Thoracic aorta (tissue), 2 donors: ENCODE data around the gene RPL21. TPM values are rescaled to one million over a fixed set of nuclear protein-coding genes. Genes with fewer than 3 reads are reported as not detected.

Experiments
- ATAC-seq: fragments of 150-250 bp; one replicate; pipeline ENCODE4 v1.8.0; 2017; ENCODE audit warnings: low read depth; ENCODE audit not compliant: insufficient number of reproducible peaks, low FRiP score
- DNase-seq: peaks from one replicate; pipeline ENCODE4 v3.0.0-alpha.2; 2020; ENCODE audit warnings: low spot score
- H3K27ac ChIP-seq, 2 donors: fragments of 200-600 bp; sonication (generic); 1 replicate in 1 of 2; 2 replicates in 1 of 2; pipeline ENCODE4 v1.5.1; 2016; ENCODE audit warnings: mild to moderate bottlenecking in 2 of 2, moderate library complexity in 2 of 2
- H3K27me3 ChIP-seq: fragments of 200-600 bp; sonication (generic); replicated peaks from 2 replicates; pipeline ENCODE4 v1.6.0; 2016; ENCODE audit warnings: mild to moderate bottlenecking; ENCODE audit not compliant: insufficient read depth
- H3K36me3 ChIP-seq: fragments of 200-600 bp; sonication (generic); one replicate; pipeline ENCODE4 v1.5.1; 2016
- H3K4me1 ChIP-seq, 2 donors: fragments of 200-600 bp; sonication (generic); 1 replicate in 1 of 2; 2 replicates in 1 of 2; pipeline versions ENCODE4 v1.5.1 to v1.6.0; 2016; ENCODE audit warnings: low read depth in 2 of 2, mild to moderate bottlenecking in 1 of 2; ENCODE audit not compliant: control insufficient read depth in 1 of 2
- H3K4me3 ChIP-seq: fragments of 200-600 bp; sonication (generic); 2 replicates; pipeline ENCODE4 v1.5.1; 2016; ENCODE audit warnings: mild to moderate bottlenecking
- H3K9me3 ChIP-seq: fragments of 200-600 bp; sonication (generic); 2 replicates; pipeline ENCODE4 v1.5.1; 2016
- total RNA-seq, 2 donors: library from RNA; depleted of rRNA; stranded (reverse); fragments of >200 nt; gene quantifications; one replicate each; pipeline versions ENCODE4 v1.1.0 to v1.2.3, GENCODE V29; 2016
- TF ChIP-seq, protein P1 (sequence below): fragments of 200-600 bp; sonication (generic); IDR thresholded peaks from one replicate; pipeline ENCODE4 v1.5.1; 2019; ENCODE audit warnings: antibody characterized with exemption

Gene RPL21
- total RNA-seq: 100 to 1,000 TPM; 512 to 565 TPM

GRCh38 chr13:27251166-27252091, at the start of gene RPL21:
RPL21 (plus strand) TSS chr13:27251558; CDS start chr13:27253777, 2,219 bp downstream.
- Histone ChIP-seq H3K4me3 (peak within 1 kb of the TSS; percentile 98), H3K27ac (peak within 1 kb of the TSS; percentile 93), H3K9me3 (no peaks in the 10 kb centered on the region), H3K4me1 (peaks cover 12 to 45% of the 10 kb centered on the region in 2 donors), H3K27me3 (no peaks in the 10 kb centered on the region), H3K36me3 (peaks cover 16% of the 10 kb centered on the region)
- peak; percentile 87 for ATAC-seq
- peak; percentile 82 for DNase-seq
- TF ChIP-seq, protein P1, sequence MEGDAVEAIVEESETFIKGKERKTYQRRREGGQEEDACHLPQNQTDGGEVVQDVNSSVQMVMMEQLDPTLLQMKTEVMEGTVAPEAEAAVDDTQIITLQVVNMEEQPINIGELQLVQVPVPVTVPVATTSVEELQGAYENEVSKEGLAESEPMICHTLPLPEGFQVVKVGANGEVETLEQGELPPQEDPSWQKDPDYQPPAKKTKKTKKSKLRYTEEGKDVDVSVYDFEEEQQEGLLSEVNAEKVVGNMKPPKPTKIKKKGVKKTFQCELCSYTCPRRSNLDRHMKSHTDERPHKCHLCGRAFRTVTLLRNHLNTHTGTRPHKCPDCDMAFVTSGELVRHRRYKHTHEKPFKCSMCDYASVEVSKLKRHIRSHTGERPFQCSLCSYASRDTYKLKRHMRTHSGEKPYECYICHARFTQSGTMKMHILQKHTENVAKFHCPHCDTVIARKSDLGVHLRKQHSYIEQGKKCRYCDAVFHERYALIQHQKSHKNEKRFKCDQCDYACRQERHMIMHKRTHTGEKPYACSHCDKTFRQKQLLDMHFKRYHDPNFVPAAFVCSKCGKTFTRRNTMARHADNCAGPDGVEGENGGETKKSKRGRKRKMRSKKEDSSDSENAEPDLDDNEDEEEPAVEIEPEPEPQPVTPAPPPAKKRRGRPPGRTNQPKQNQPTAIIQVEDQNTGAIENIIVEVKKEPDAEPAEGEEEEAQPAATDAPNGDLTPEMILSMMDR: no peak

GRCh38 chr13:27201661-27202060, 49.7 kb upstream of the RPL21 start:
- no peaks in the 10 kb centered on the region for H3K27me3 ChIP-seq
- no peak overlapping the region for H3K27ac ChIP-seq
- TF ChIP-seq, protein P1: no peak
- no peaks in the 10 kb centered on the region for H3K4me1 ChIP-seq
- no peak for DNase-seq
- no peaks in the 10 kb centered on the region for H3K9me3 ChIP-seq
- H3K4me3 ChIP-seq: no peak overlapping the region
- ATAC-seq: no peak
- H3K36me3 ChIP-seq: no peaks in the 10 kb centered on the region

DNA sequence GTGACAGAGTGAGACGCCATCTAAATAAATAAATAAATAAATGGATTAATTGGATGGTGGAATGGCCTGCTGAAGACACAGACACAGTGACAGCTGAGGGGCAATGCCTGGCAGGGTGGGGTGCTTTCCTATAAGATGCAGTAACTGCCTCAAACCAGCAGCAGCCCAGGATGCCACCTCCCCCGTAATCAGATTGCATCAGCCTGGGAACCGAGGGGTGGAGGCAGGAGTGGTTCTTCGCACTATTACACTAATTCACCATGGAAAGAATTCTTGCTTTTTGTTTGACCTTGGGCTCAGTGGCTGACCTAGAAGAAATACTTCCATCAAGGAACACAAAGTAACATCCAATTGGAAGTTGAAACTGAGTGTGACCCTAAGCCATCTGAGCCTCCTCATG, 48.2 kb upstream of the RPL21 start:
- ATAC-seq (no peak), DNase-seq (no peak)
- no peaks in the 10 kb centered on the region for H3K9me3 ChIP-seq
- TF ChIP-seq, protein P1: no peak
- no peak overlapping the region for H3K4me3 ChIP-seq
- H3K4me1 ChIP-seq: no peaks in the 10 kb centered on the region
- H3K36me3 ChIP-seq: no peaks in the 10 kb centered on the region
- no peaks in the 10 kb centered on the region for H3K27me3 ChIP-seq
- H3K27ac ChIP-seq: no peak overlapping the region

DNA sequence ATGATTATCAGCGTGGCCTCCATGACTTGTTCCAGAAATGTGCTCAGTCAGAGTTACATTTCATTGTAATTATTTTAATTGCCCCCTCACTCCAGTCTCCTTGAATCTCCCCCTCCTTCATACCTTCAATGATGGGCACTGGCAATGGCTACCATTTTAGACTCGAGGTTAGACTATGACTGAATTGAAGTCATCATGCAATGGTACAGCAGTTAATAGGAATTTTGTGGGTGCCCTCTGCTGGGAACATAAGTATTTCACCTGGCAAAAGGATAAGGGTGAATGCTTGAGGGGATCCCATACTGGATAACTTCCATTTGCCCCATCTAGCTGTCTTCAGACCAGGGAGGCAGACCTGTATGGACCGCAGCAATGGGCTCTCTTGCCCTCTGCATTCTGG, 47.5 kb upstream of the RPL21 start:
- no peaks in the 10 kb centered on the region for H3K27me3 ChIP-seq
- TF ChIP-seq, protein P1: no peak
- no peak for DNase-seq
- no peak for ATAC-seq
- no peaks in the 10 kb centered on the region for H3K36me3 ChIP-seq
- no peaks in the 10 kb centered on the region for H3K4me1 ChIP-seq
- H3K4me3 ChIP-seq: no peak overlapping the region
- no peak overlapping the region for H3K27ac ChIP-seq
- H3K9me3 ChIP-seq: no peaks in the 10 kb centered on the region

GRCh38 chr13:27208514-27208913, 42.8 kb upstream of the RPL21 start:
- ATAC-seq (no peak), DNase-seq (no peak)
- Histone ChIP-seq H3K27ac (no peak overlapping the region), H3K36me3 (no peaks in the 10 kb centered on the region), H3K4me1 (no peaks in the 10 kb centered on the region), H3K9me3 (no peaks in the 10 kb centered on the region), H3K27me3 (no peaks in the 10 kb centered on the region), H3K4me3 (no peak overlapping the region)
- TF ChIP-seq, protein P1: no peak
